ENCODE measurements around the gene ACP7. TPM values are rescaled to one million over a fixed set of nuclear protein-coding genes. Genes with fewer than 3 reads are reported as not detected.

The ACP7 gene
- polyA plus RNA-seq, 3 donors: 0.29 to 0.75 (median 0.67) TPM

DNA sequence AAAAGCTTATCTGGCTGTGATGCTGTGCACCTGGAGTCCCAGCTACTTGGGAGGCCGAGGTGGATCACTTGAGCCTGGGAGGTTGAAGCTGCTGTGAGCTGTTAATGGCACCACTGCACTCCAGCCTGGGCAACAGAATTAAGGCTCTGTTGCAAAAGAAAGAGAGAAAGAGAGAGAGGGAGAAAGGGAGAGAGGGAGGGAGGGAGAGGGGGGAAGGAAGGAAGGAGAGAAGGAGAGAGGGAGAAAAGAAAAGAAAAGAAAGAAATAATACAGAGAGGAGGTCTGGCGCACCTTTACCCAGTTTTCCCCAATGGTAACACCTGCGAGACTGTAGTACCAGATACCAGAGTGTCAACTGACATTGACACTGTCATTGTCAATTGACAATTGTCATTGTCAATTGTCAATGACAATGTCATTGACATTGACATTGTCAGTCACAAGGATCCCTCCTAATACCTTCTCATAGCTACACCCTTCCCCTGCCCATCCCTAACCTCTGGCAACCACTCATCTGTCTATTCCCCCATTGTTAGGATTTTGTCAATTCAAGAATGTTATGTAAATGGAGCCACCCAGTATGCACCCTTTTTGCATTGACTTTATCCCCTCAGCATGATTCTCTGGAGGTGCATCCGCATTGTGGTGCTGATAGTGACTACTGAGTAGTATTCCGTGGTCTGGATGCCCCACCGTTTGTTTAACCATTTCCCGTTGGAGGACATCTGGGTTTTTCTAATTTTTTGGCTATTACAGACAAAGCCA lies 62.7 kb downstream of the ACP7 start:
- DNase-seq: no peak

DNA sequence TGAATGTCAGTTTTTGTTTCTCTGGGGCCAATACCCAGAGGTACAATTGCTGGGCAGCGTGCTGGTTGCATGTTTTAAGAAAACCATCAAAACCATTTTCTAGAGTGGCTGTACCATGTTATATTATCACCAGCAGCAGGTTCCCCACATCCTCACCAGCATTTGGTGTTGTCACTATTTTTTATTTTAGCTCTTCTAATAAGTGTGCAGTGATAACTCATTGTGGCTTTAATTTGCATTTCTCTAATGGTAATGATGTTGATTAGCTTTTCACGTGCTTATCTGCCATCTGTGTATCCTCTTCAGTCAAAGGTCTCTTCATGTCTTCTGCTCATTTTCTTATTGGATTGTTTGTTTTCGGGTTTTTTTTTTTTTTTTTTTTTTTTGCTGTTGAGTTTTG lies 63.3 kb downstream of the ACP7 start:
- DNase-seq: no peak

DNA sequence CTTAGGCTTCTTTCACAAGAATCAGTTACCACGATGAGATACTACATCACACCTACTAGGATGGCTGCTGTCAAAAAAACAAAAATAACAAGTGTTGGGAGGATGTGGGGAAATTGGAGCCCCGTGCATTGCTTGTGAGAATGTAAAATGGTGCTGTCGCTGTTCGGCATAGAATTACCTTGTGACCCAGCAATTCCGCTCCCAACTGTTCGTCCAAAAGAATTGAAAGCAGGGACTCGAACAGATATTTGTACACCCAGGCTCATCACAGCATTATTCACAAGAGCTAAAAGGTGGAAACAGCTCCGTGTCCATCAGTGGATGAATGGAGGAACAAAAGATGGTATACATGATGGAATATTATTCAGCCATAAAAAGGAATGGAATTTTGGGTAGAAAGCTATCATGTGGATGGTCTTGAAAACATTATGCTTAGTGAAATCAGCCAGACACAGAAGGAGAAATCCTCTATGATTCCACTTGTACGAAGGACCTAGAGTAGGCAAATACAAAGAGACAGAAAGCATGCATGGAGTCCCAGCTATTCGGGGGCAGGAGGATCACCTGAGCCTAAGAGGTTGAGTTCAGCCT lies 64.9 kb downstream of the ACP7 start:
- DNase-seq: no peak

DNA sequence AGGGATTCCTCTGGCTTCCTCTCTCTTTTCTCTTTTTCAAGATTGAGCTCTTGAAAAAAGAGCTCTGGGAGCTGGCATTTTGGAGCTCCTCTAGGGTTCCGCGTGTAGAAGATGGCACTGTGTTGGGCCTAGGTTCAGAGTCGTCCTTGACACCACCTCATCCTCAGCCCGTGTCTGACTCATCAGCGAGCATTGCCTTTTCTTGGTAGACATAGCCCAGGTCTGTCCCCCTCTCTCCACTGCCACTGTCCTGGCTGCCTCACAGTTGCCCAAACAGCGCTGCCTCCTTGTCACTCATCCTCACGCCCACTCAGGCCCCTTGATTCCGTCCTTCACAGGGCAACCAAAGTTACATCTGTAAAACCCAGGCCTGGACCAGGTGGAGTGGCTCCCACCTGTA lies 66.1 kb downstream of the ACP7 start:
- no peak for DNase-seq

DNA sequence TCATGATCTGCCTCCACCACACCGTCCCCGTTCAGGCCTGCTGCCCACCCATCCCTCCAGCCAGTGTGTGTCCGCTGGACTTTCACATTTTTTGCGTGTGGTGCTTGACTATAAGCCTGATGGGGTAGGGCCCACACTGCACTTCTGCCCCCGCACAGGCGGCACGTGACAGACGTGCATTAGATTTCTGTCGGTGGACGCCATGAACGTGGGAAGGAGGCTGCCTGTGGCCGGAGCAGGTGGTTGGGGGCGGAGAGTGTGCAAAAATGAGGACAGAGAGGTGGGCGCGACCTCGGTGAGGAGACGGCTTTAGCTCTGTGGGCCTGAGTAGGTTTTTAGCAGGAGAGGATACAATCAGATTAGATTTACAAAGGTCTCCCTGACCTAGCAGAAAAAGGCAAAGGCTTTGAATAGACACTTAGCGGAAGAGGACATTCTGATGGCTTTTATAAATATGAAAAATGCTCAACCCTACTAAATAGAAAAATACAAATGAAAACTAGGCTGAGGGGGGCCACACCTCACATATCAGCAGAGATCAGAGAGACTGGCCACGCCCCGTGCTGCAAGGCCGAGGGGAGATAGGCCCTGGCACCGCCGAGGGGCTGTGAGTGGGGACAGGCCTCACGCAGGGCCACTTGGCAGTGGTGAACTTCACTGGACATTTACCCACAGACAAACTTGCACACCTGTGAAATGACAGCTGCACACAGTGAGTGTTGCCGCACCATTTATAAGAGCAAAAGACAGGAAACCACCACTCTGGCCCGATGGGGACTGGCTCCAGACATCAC lies 66.8 kb downstream of the ACP7 start:
- DNase-seq: no peak

DNA sequence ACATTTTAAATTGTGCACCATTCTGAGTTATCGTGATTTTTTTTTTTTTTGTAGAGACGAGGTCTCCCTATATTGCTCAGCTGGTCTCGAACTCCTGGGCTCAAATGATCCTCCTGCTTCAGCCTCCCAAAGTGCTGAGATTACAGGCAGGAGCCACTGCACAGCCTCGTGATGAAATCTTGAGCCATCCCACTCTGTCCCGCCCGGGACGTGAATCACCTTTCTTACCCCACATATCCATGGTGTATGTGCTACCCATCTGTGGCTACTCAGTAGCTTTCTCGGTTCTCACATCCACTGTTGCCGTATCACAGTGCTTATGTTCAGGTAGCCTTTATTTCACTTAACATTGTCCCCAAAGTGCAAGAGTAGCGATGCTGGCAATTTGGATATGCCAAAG lies 67.9 kb downstream of the ACP7 start:
- DNase-seq: no peak

DNA sequence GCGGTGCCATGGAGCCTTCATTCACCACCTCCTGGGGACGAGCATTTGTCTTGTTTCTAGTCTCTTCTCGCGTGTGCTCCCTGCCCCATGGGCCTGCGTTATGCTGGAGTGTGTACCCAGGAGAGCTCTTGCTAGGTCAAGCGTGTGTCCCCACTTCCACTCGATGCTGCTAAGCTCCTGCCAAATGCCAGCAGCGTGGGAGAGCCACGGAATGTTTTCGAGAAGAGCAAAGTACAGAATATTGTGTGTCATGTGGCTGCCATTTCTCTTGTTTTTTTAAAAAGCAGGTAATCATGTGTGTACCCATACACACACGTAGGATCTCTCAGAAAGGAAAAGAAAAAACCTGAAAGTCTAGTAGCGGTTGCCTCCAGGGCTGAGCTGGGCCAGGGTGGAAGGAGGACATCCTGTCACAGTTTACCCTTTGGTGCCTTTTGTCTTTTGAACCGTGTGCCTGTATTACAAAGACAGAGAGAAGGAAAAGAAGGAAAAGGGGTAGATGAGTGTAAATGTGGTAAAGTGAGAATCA lies 70.0 kb downstream of the ACP7 start:
- DNase-seq: no peak

DNA sequence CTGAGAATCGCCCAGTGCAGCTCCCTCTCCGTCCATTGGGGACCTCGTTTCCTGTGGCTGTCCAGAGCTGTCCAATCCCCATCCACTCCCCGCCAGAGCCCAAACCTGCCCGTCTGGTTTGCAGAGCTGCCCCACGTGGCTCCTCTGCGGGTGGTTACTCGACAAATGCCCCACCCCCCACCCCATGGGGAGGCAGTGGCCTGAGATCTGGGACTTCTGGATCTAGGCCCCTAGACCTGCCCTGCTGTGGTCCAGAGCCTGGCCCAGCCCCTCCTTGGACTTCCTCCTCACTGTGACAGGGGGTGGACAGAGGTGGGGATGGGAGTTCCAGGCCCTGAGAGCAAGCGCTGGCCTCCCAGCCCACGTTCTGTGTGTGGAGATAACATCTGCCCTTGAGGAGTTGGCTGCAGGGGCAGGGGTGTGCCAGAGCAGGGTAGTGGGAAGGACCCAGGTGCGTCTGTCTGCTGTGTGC lies 70.5 kb downstream of the ACP7 start:
- DNase-seq: no peak

DNA sequence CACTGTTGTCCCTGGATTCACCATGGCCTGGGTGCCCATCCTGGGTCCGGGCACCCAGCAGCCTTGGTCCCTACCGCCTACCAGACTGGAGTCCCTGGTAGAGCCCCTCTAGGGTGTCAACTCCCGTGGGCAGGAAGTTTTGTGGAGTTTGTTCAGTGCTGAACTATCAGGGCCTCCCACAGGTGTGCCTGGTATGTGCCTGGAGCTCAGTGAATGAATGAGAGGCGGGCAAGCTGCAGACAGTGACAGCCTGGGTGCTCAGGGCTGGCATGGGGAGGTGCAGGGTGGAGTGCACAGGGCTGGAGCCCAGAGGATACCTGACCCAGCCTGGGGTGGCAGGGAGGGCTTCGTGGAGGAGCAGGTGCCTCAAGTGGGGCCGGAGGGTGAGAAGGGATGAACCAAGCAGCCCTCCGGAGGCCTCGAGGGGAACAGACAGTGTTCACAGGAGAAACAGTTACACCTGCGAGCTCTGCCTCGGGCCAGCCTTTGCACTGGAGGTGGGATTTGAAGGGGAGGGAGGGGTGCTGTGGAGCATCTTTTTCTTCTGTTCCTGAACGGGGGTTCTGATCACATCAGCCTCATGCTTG lies 71.0 kb downstream of the ACP7 start:
- DNase-seq: no peak

DNA sequence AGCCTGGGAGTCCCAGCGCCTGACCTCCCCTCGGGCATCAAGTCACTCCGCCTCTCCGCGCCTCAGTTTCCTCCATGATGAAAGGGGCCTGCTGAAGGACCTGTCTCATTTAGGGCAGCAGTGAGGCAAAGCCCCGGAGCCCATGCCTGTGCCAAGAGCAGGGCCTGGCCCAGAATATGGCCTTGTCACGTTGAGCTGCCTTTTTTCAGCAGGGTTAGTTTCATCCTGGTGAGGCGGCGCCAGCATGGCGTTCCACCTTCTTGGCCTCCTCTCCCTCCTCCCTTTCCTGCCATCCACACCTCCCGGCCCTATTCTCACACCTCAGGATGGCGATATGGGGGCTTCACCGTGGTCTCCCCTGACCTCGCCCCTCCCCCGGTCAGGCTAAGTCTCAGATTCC lies 71.6 kb downstream of the ACP7 start:
- DNase-seq: no peak

DNA sequence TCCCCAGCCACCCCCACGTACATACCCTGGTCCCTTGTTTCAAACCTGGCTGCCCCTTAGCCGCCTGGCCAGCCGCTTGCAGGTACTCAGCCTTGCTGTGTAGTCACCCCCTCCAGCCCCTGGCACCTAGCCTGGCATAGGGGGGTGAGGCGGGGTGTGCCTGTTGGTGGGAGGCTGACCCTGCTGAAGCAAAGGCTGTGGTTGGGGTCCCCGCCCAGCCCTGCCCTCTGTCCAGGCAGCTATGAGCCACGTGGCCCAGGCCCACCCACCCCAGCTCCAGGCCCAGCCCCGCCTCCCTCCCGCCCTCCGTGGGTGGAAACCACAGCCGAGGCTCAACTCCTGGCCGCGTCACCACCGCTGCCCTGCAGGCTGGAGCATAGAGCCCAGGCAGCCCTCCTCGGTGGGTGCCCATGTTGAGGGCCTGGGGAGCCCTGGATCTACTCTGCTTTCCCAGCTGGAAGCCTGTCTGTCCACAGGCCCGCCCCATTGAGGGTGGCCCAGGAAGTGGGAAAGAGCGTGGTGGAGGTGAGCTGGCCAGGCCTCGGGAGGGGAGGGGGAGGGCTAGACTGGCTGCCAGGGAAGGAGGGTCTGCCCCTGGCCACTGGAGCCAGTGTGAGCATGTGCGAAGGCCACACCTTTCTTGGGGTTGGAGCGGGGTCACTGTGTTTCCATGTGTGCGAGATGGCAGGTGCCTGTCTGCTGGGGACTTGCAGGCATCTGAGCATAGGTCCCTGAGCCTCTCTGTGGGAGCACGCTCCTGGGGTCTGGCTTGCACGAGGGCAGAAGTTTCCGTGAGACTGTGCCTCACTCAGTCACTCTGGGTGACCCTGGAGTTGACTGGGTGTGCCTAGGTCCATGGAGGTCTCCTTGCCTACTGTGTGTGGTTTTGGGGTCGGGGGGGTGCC lies 72.4 kb downstream of the ACP7 start:
- no peak for DNase-seq

DNA sequence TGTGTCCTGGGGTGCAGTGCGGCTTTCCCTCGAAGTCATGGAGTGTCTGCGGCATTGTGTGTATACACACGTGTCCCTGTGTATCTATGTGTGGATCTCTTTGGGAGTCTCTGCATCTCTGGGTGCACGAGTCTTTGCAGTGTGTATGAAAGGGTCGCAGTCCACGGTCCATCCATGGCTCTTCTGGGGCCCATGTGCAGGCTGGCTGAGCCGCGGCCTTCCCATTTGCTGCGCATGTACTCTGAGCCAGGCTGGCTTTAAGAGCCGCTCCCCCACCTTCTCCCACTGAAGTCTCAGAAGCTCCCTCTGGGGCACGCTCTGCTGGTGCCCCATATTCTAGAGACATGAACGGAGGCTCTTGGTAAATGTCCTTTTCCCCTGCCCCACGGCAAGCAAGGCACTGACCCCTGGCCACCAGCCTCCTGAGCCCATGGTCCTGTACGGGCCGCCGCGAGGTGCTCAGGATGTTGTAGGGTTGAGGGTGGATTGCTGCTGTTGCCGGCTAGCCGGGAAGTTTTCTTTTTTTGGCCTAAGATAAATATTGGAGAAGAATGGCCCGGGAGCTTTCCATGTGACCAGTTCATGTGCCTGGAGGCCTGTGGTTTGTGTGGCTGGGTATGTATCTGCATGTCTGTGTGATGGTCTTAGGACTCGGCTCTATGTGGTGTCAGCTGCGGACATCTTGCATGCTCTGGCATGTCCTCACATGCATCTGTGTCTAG lies 73.3 kb downstream of the ACP7 start:
- DNase-seq: no peak

DNA sequence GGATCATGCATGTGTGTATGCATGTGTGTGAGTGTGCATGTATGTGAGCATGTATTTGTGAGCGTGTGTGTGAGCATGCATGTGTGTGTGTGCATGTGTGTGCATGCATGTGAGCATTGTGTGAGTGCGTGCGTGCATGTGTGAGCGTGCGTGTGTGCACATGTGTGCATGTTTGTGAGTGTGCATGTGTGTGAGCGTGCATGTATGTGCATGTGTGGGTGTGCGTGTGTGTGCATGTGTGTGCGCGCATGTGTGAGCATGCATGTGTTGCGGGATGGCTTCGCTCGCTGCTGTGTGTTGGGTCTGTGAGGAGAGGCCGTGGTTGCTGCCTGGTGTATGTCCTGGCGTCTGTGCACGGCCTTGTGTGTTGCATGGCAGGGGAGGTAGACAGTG lies 73.8 kb downstream of the ACP7 start:
- no peak for DNase-seq

DNA sequence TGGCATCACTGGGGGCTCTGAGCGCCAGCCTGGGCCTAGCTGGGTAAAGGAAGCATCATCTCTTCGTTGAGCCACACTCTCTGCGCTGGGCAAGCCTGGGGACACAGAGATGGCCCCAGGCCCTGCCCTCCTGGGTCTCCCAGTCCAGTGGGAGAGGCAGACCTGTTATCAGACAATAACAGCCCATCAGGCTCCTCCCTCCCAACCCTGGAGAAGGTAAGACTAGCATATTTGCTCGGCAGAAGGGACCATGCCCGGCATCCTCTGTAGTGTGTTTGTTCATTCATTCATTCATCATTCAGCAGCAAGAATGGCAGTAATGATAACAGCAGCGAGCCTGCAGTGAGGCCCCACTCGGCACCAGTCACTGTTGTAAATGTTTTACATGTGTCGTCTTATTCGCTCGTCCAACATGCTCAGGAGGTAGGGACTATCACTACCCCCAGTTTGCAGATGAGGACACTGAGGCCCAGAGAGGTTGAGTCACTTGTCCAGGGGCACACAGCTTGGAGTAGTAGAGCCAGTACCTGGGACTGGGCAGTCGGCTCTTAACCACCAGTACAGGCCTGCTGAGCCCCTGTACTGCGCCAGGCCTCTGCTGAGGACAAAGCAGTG lies 74.6 kb downstream of the ACP7 start:
- DNase-seq: no peak

DNA sequence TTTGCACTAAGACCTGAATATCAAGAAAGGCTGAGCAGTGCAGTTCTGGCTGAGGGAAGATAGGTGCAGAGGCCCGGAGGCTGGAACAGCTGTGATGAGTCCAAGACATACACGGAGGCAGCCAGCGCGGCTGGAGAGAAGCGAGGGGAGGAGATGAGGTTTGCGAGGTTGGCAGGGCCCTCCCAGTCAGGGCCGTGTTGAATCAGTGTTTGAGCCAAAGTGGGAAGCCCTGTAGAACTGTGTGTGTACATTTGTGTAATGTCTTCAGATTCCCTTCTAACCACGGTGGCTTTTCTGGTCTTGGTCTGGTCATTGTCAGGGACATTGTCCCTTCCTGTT lies 76.3 kb downstream of the ACP7 start:
- no peak for DNase-seq

Other genes with a start within 250 kb of the ACP7 start
- 100 to 1,000 TPM; 466 to 472 (median 471) TPM for gene HNRNPL, start 234.4 kb upstream of the ACP7 start, polyA plus RNA-seq (ENCODE audit: insufficient read length in 3 of 3)
- 10 to 100 TPM in 1 of 3 donors, 1 to 10 TPM in 2; 8.0 to 10.0 (median 9.6) TPM for gene RINL, start 206.1 kb upstream of the ACP7 start, polyA plus RNA-seq (ENCODE audit: insufficient read length in 3 of 3)
- 10 to 100 TPM; 43.7 to 53.7 (median 51.2) TPM for gene SIRT2, start 184.8 kb upstream of the ACP7 start, polyA plus RNA-seq (ENCODE audit: insufficient read length in 3 of 3)
- 10 to 100 TPM in 2 of 3 donors, 1 to 10 TPM in 1; 9.7 to 12.2 (median 11.5) TPM for gene NFKBIB, start 184.4 kb upstream of the ACP7 start, polyA plus RNA-seq (ENCODE audit: insufficient read length in 3 of 3)
- 1 to 10 TPM in 1 of 3 donors, under 1 TPM in 2; 0.63 to 1.1 (median 0.86) TPM for gene CCER2, start 172.2 kb upstream of the ACP7 start, polyA plus RNA-seq (ENCODE audit: insufficient read length in 3 of 3)
- 10 to 100 TPM; 48.7 to 64.8 (median 62.2) TPM for gene SARS2, start 153.6 kb upstream of the ACP7 start, polyA plus RNA-seq (ENCODE audit: insufficient read length in 3 of 3)
- gene MRPS12, start 153.4 kb upstream of the ACP7 start, polyA plus RNA-seq (ENCODE audit: insufficient read length in 3 of 3): 10 to 100 TPM; 25.3 to 31.2 (median 30.9) TPM
- 100 to 1,000 TPM in 2 of 3 donors, 10 to 100 TPM in 1; 66.1 to 106 (median 106) TPM for gene FBXO17, start 108.6 kb upstream of the ACP7 start, polyA plus RNA-seq (ENCODE audit: insufficient read length in 3 of 3)
- gene FBXO27, start 51.8 kb upstream of the ACP7 start, polyA plus RNA-seq (ENCODE audit: insufficient read length in 3 of 3): 1 to 10 TPM; 7.8 to 10.0 (median 8.7) TPM
- gene PAK4, start 41.4 kb downstream of the ACP7 start, polyA plus RNA-seq (ENCODE audit: insufficient read length in 3 of 3): 10 to 100 TPM; 66.6 to 76.3 (median 73.6) TPM
- gene NCCRP1, start 112.6 kb downstream of the ACP7 start, polyA plus RNA-seq (ENCODE audit: insufficient read length in 3 of 3): 1 to 10 TPM; 1.3 to 1.9 (median 1.6) TPM
- gene SYCN, start 119.9 kb downstream of the ACP7 start, polyA plus RNA-seq (ENCODE audit: insufficient read length in 3 of 3): not detected
- gene IFNL3, start 160.6 kb downstream of the ACP7 start, polyA plus RNA-seq (ENCODE audit: insufficient read length in 3 of 3): not detected
- under 1 TPM in 1 of 3 donors, not detected in 2; 0.09 TPM for gene IFNL4, start 164.5 kb downstream of the ACP7 start, polyA plus RNA-seq (ENCODE audit: insufficient read length in 3 of 3)
- not detected for gene IFNL2, start 184.0 kb downstream of the ACP7 start, polyA plus RNA-seq (ENCODE audit: insufficient read length in 3 of 3)
- gene IFNL1, start 212.0 kb downstream of the ACP7 start, polyA plus RNA-seq (ENCODE audit: insufficient read length in 3 of 3): not detected
- 1 to 10 TPM; 1.6 to 2.9 (median 2.6) TPM for gene LRFN1, start 236.5 kb downstream of the ACP7 start, polyA plus RNA-seq (ENCODE audit: insufficient read length in 3 of 3)